Astrocyte of the cerebellum (primary cell): ENCODE results near the gene EYA4.

Experiments used
- DNase-seq: peaks from one replicate; pipeline ENCODE4 v3.0.0-alpha.2; 2011; ENCODE audit warnings: low read depth
- H3K4me3 ChIP-seq: 2 replicates; pipeline ENCODE4 v1.5.1; 2011; ENCODE audit warnings: mild to moderate bottlenecking, low read depth, low read length, moderate library complexity
- in situ Hi-C: cut with HindIII; loops from 2 replicates; pipeline ENCODE4 v1.10.0; 2017; ENCODE audit warnings: low sequenced_read_pairs
- TF ChIP-seq, protein P1 (sequence below): IDR thresholded peaks from 2 replicates; pipeline ENCODE4 v1.5.1; 2012; ENCODE audit warnings: low read length, low read depth, moderate library complexity, mild to moderate bottlenecking; ENCODE audit errors: missing control alignments

Gene EYA4

DNA sequence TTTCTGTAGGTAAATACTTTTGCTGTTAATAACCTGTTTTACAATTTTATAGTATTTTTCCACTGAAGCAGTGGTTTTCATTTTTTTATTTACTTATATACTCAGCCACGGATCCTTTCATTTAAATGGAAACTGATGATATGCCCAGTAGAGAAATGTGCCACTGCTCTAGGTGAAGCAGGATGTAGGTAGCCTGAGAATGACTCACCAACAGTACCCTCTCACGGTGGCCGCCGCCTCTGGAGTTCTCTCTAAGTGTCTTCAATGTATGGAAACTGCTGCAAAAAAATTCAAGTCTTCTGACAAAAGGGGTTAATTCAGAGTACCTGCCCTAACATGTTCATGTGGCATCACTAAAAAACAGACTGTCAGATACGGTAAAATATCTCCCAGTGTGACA, 6.4 kb downstream of the EYA4 start:
- H3K4me3 ChIP-seq: no peak overlapping the region
- TF ChIP-seq, protein P1, sequence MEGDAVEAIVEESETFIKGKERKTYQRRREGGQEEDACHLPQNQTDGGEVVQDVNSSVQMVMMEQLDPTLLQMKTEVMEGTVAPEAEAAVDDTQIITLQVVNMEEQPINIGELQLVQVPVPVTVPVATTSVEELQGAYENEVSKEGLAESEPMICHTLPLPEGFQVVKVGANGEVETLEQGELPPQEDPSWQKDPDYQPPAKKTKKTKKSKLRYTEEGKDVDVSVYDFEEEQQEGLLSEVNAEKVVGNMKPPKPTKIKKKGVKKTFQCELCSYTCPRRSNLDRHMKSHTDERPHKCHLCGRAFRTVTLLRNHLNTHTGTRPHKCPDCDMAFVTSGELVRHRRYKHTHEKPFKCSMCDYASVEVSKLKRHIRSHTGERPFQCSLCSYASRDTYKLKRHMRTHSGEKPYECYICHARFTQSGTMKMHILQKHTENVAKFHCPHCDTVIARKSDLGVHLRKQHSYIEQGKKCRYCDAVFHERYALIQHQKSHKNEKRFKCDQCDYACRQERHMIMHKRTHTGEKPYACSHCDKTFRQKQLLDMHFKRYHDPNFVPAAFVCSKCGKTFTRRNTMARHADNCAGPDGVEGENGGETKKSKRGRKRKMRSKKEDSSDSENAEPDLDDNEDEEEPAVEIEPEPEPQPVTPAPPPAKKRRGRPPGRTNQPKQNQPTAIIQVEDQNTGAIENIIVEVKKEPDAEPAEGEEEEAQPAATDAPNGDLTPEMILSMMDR: no peak
- in situ Hi-C loops: no loop called here
- no peak for DNase-seq

DNA sequence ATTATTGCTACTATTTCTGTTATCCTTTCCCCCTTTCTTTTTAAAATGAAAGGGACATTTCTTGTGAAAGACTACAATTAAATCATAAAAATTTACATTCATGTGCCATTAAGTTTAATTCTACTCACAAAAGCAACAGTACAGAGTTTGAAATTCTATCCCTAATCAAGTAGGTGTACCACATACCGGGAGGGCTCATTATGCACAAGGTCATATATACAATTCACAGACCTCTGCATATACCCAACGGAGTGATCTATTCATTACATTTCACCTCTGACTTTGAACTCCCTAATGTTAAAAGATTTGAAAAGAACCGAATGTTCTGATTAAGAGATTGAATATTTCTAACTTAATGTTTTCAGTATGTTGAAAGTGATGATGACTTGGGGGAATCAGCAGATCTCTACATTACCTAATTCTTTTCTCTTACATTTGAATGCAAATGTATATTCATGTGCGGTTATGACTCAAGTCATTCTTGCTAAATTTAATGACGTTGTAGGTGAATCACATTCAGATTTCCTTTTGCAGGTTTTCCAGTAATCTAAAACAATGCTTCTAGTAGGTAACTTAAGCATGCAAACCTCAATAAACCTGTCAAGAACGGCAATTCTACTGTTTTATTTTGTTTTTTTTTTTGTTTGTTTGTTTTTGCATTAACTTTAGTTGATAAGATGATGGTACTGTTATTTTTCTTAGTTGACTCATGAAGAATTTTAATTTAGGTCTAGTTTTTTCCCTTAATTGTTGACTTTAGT, 7.3 kb downstream of the EYA4 start:
- DNase-seq: no peak
- H3K4me3 ChIP-seq: no peak overlapping the region
- TF ChIP-seq, protein P1: no peak
- in situ Hi-C loops: no loop called here

DNA sequence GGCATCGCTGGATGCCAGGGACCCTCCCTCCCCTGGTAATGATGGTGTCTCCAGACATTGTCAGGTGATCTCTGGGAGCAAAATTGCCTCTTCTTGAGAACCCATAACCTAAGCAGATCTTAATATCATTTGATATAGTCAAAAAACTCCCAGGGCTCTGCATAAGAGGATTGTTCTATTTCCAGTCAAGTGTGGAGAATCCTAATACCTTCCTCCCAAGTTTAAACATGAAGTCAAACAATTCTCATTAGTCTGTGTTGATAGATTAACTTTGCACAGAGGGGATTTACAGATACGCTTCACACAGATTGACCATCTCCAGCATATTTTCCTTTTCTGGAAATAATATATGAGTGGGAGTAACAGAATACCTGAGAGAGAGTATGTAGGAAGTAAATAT, 10.5 kb downstream of the EYA4 start:
- H3K4me3 ChIP-seq: no peak overlapping the region
- in situ Hi-C loops: no loop called here
- TF ChIP-seq, protein P1: no peak
- no peak for DNase-seq

DNA sequence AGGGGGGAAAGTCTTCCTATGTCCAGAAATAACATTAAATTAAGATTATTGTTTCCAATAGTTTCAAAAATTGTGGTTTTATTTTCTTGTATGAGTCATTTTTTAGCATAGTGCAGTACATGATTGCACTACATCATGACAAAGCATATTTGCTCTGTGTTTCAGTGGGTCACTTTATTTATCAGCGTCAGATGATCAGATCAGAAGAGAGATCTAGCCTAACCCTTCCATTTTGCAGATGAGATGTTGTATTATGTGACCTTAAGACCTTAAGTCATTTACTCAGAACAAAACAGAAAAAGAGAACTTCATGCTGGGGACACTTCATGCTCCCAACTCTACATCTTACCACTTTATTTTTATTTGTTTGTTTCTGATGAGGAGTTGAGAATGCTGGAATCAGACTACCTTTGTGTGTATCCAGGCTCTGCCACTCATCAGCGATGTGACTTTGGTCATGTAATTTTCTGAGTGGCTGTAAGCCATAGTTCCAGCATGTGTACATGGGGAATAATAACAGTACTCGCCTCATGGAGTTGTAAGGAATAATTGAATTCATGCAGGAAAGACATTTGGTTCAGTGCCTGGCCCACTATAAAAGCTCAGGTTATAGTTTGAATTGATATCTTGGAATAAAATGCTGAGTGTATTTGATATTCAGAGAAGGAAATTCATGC, 13.5 kb downstream of the EYA4 start:
- in situ Hi-C loops: no loop called here
- no peak for DNase-seq
- TF ChIP-seq, protein P1: no peak
- no peak overlapping the region for H3K4me3 ChIP-seq

DNA sequence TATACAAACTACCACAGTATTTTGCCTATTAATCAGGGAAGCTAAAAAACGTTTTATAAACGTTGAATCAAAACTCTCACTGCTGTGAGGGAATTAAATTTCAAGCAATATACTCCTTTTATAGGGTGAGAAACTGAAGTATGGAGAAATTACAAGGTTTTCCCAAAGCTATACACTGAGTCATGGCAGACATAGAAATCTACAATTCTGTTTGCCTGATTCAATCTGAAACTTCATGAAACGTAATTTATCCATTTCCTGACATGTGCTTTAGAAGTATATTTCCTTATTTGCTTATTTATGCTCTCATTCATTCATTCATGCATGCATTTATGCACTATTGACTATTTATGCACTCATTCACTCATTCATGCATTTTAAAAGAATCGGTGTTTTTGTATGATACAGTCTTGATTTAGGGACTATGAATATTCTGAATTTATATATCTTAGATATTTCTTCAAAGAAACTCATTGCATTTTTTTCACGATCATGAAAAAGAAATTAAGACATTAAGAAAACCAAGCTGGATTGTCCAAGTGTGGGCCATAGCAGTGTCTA, 16.5 kb downstream of the EYA4 start:
- TF ChIP-seq, protein P1: no peak
- no peak for DNase-seq
- no peak overlapping the region for H3K4me3 ChIP-seq
- in situ Hi-C loops: no loop called here

DNA sequence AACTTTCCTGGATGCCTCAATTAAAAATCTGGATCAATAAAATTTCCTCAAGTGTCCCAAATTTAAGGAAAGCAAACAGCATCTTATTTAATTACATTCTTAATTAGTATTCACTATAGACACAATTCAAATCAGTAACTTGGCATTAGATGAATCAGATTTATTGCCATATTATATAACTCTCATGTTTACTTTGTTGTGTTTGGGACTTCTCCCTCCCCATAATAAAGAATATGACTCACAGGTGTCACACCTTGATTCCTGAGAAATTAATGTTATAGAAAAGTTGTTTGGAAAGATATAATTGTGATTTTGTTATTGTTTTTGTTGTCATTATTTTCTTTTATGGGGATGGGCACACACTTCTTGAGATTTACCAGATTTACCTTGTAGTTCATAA, 18.4 kb downstream of the EYA4 start:
- in situ Hi-C loops: no loop called here
- H3K4me3 ChIP-seq: no peak overlapping the region
- TF ChIP-seq, protein P1: no peak
- DNase-seq: no peak
